IMR-90 (cell line): ENCODE data around the gene EIF3A. TPM values are rescaled to one million over a fixed set of nuclear protein-coding genes. Genes with fewer than 3 reads are reported as not detected.

Experiments used
- ATAC-seq: fragments of 200-7000 bp; cut with Tn5 transposase; 2 replicates; pipeline ENCODE4 v1.9.1; 2020; ENCODE audit warnings: low read depth, mild to moderate bottlenecking, moderate library complexity
- BruUV-seq: library from RNA; stranded (reverse); fragments of 400-500 nt; replicated peaks from 2 replicates; lab custom pipeline; 2021; lab: Mats Ljungman, UMichigan
- CTCF ChIA-PET: fragments of 300-600 bp; formaldehyde crosslinking; extraction: SDS; loops from one replicate; lab custom pipeline; 2021; ENCODE audit warnings: antibody characterized with exemption; lab: Yijun Ruan, JAX
- POLR2A ChIA-PET: fragments of 300-600 bp; sonication (Branson Sonifier 250); formaldehyde crosslinking; loops from one replicate; lab custom pipeline; 2022; ENCODE audit warnings: antibody characterized with exemption; ENCODE audit not compliant: unreplicated experiment; lab: Charles Lee
- DNase-seq: peaks from one replicate; pipeline ENCODE4 v3.0.0; 2013
- H2AFZ ChIP-seq: replicated peaks from 2 replicates; pipeline ENCODE3; 2013; ENCODE audit warnings: low read length, mild to moderate bottlenecking; ENCODE audit not compliant: poor library complexity
- H2AK5ac ChIP-seq: 2 replicates; pipeline ENCODE4 v1.6.1; 2013; ENCODE audit warnings: low read depth, low read length, inconsistent platforms
- H2AK9ac ChIP-seq: replicated peaks from 2 replicates; pipeline ENCODE3; 2013; ENCODE audit warnings: mild to moderate bottlenecking, low read depth, low read length, moderate library complexity; ENCODE audit not compliant: poor library complexity
- H2BK120ac ChIP-seq: 2 replicates; pipeline ENCODE4 v1.6.1; 2013; ENCODE audit warnings: low read depth, low read length, inconsistent platforms
- H2BK15ac ChIP-seq: 3 replicates; pipeline ENCODE4 v1.6.1; 2013; ENCODE audit warnings: low read depth, low read length, inconsistent platforms
- H2BK20ac ChIP-seq: 2 replicates; pipeline ENCODE4 v1.6.1; 2013; ENCODE audit warnings: low read depth, mild to moderate bottlenecking, inconsistent platforms, low read length, moderate library complexity
- H2BK5ac ChIP-seq: 2 replicates; pipeline ENCODE4 v1.6.1; 2013; ENCODE audit warnings: mild to moderate bottlenecking, low read depth, low read length, inconsistent platforms; ENCODE audit not compliant: poor library complexity, severe bottlenecking
- H3K14ac ChIP-seq: replicated peaks from 2 replicates; pipeline ENCODE4 v1.6.1; 2013; ENCODE audit warnings: low read depth, low read length, inconsistent platforms
- H3K18ac ChIP-seq: 2 replicates; pipeline ENCODE4 v1.6.1; 2013; ENCODE audit warnings: low read depth, low read length, control low read depth
- H3K23ac ChIP-seq: 2 replicates; pipeline ENCODE4 v1.6.1; 2013; ENCODE audit warnings: low read depth, low read length, inconsistent platforms
- H3K27ac ChIP-seq: 2 replicates; pipeline ENCODE4 v1.5.1; 2013; ENCODE audit warnings: mild to moderate bottlenecking, control low read depth, low read length; ENCODE audit not compliant: insufficient read depth
- H3K27me3 ChIP-seq: 2 replicates; pipeline ENCODE4 v1.6.1; 2013; ENCODE audit warnings: low read length; ENCODE audit not compliant: control insufficient read depth, insufficient read depth
- H3K36me3 ChIP-seq: 2 replicates; pipeline ENCODE4 v1.6.1; 2013; ENCODE audit warnings: low read length, mixed read lengths; ENCODE audit not compliant: control insufficient read depth, insufficient read depth
- H3K4ac ChIP-seq: 2 replicates; pipeline ENCODE4 v1.6.1; 2013; ENCODE audit warnings: low read depth, low read length, inconsistent platforms
- H3K4me1 ChIP-seq: 2 replicates; pipeline ENCODE4 v1.6.1; 2013; ENCODE audit warnings: low read length, mixed read lengths; ENCODE audit not compliant: control insufficient read depth, insufficient read depth
- H3K4me2 ChIP-seq: 2 replicates; pipeline ENCODE4 v1.6.1; 2013; ENCODE audit warnings: low read depth, mild to moderate bottlenecking, control low read depth, low read length, moderate library complexity
- H3K4me3 ChIP-seq: 2 replicates; pipeline ENCODE4 v1.5.1; 2013; ENCODE audit warnings: low read depth, mild to moderate bottlenecking, control low read depth, low read length, moderate library complexity; ENCODE audit not compliant: insufficient read depth
- H3K56ac ChIP-seq: 2 replicates; pipeline ENCODE4 v1.6.1; 2013; ENCODE audit warnings: low read length, inconsistent platforms; ENCODE audit not compliant: insufficient read depth; ENCODE audit errors: extremely low read depth
- H3K79me1 ChIP-seq, 2 experiments: 2 replicates each; pipeline ENCODE4 v1.6.1; 2013; ENCODE audit warnings: low read length in 2 of 2, inconsistent platforms in 1 of 2, low read depth in 1 of 2
- H3K9ac ChIP-seq: 2 replicates; pipeline ENCODE4 v1.6.1; 2013; ENCODE audit warnings: low read depth, low read length, control low read depth
- H3K9me1 ChIP-seq: 2 replicates; pipeline ENCODE4 v1.6.1; 2013; ENCODE audit warnings: low read length, inconsistent platforms; ENCODE audit not compliant: insufficient read depth
- H3K9me3 ChIP-seq: 2 replicates; pipeline ENCODE4 v1.6.1; 2013; ENCODE audit warnings: low read length; ENCODE audit not compliant: control insufficient read depth, insufficient read depth
- H4K20me1 ChIP-seq: 2 replicates; pipeline ENCODE4 v1.6.1; 2013; ENCODE audit warnings: low read length, inconsistent platforms; ENCODE audit not compliant: insufficient read depth
- H4K5ac ChIP-seq: 2 replicates; pipeline ENCODE4 v1.6.1; 2013; ENCODE audit warnings: mild to moderate bottlenecking, low read depth, low read length, control low read depth
- H4K8ac ChIP-seq, 2 experiments: 2 replicates each; pipeline ENCODE4 v1.6.1; 2013; ENCODE audit warnings: low read depth in 2 of 2, low read length in 2 of 2, control low read depth in 1 of 2, inconsistent platforms in 1 of 2
- H4K91ac ChIP-seq: 2 replicates; pipeline ENCODE4 v1.6.1; 2013; ENCODE audit warnings: low read depth, low read length, inconsistent platforms; ENCODE audit not compliant: insufficient read depth
- BHLHE40 ChIP-seq: fragments of 150-350 bp; IDR thresholded peaks from 2 replicates; pipeline ENCODE4 v1.6.1; 2016; ENCODE audit warnings: mild to moderate bottlenecking, low read depth, low read length
- CEBPB ChIP-seq: IDR thresholded peaks from 2 replicates; pipeline ENCODE4 v1.6.1; 2012; ENCODE audit warnings: low read depth, low read length, improper control_type of control experiment
- FOS ChIP-seq: fragments of 150-350 bp; IDR thresholded peaks from 2 replicates; pipeline ENCODE4 v1.6.1; 2016; ENCODE audit warnings: low read depth, low read length
- MAFK ChIP-seq: IDR thresholded peaks from 2 replicates; pipeline ENCODE4 v1.6.1; 2012; ENCODE audit warnings: low read depth, low read length, improper control_type of control experiment
- MAZ ChIP-seq: IDR thresholded peaks from 2 replicates; pipeline ENCODE4 v1.6.1; 2012; ENCODE audit warnings: low read depth, mild to moderate bottlenecking, low read length, improper control_type of control experiment, moderate library complexity, borderline replicate concordance
- MXI1 ChIP-seq: IDR thresholded peaks from 2 replicates; pipeline ENCODE4 v1.6.1; 2012; ENCODE audit warnings: low read depth, mild to moderate bottlenecking, low read length, moderate library complexity, borderline replicate concordance
- NFE2L2 ChIP-seq: fragments of 150-350 bp; IDR thresholded peaks from 2 replicates; pipeline ENCODE4 v1.6.1; 2016; ENCODE audit warnings: low read depth, mild to moderate bottlenecking, low read length
- POLR2A ChIP-seq: IDR thresholded peaks from 2 replicates; pipeline ENCODE4 v1.6.1; 2012; ENCODE audit warnings: mild to moderate bottlenecking, low read depth, low read length
- RAD21 ChIP-seq: IDR thresholded peaks from 2 replicates; pipeline ENCODE4 v1.6.1; 2012; ENCODE audit warnings: low read length, improper control_type of control experiment
- RCOR1 ChIP-seq: IDR thresholded peaks from 2 replicates; pipeline ENCODE4 v1.6.1; 2012; ENCODE audit warnings: mild to moderate bottlenecking, low read length, improper control_type of control experiment; ENCODE audit not compliant: insufficient replicate concordance
- RFX5 ChIP-seq: IDR thresholded peaks from 2 replicates; pipeline ENCODE4 v1.8.0; 2012; ENCODE audit warnings: low read depth, mild to moderate bottlenecking, low read length, moderate library complexity
- SMC3 ChIP-seq: fragments of 150-350 bp; IDR thresholded peaks from 2 replicates; pipeline ENCODE4 v1.6.1; 2016; ENCODE audit warnings: low read depth, mild to moderate bottlenecking, antibody characterized with exemption, low read length, moderate library complexity
- WGBS, 2 experiments: methylation state at CpG; one replicate each; pipeline versions ENCODE4 v1.1.5 to v1.1.7; 2013; ENCODE audit warnings: missing lambda C conversion rate in 2 of 2; ENCODE audit not compliant: insufficient read length in 1 of 2; ENCODE audit errors: extremely low coverage in 2 of 2; 5-methylcytosine and 5-hydroxymethylcytosine counted together
- dilution Hi-C: fragments of 300-500 bp; cut with HindIII; formaldehyde crosslinking; loops from one replicate; pipeline ENCODE4 v1.14.3; 2018; ENCODE audit warnings: low sequenced_read_pairs; ENCODE audit not compliant: unreplicated experiment
- in situ Hi-C: fragments of 300-500 bp; cut with MboI; formaldehyde crosslinking; loops from 3 replicates; pipeline ENCODE4 v1.14.3; 2019; ENCODE audit warnings: low sequenced_read_pairs, inconsistent platforms, mixed read lengths
- intact Hi-C: fragments of 100-400 bp; cut with micrococcal nuclease; formaldehyde crosslinking; loops from 2 replicates; pipeline ENCODE4 v1.10.0; 2022
- polyA plus RNA-seq, 3 experiments: library from polyadenylated mRNA; depleted of rRNA; stranded (reverse); fragments of >200 nt; gene quantifications; 2 replicates each; pipeline ENCODE4 v1.2.3, GENCODE V29; 2012; ENCODE audit warnings: low replicate concordance in 1 of 3
- total RNA-seq: library from RNA; depleted of rRNA; stranded (reverse); fragments of >200 nt; gene quantifications from 2 replicates; pipeline ENCODE4 v1.2.3, GENCODE V29; 2012
- TF ChIP-seq, protein P1 (sequence below): fragments of 150-350 bp; IDR thresholded peaks from 2 replicates; pipeline ENCODE4 v1.6.1; 2016; ENCODE audit warnings: low read depth, mild to moderate bottlenecking, low read length, moderate library complexity, borderline replicate concordance
- TF ChIP-seq, protein P2 (sequence below): fragments of 150-350 bp; IDR thresholded peaks from 2 replicates; pipeline ENCODE4 v1.6.1; 2017; ENCODE audit warnings: mild to moderate bottlenecking, antibody characterized with exemption, low read length, low read depth
- TF ChIP-seq, protein P3 (sequence below): conservative IDR thresholded peaks from 2 replicates; pipeline ENCODE4 v1.5.1; 2012; ENCODE audit warnings: mild to moderate bottlenecking, low read depth, low read length, improper control_type of control experiment

The EIF3A gene
- total and polyA plus RNA-seq, 2 of the 4 experiments (the other 2 are of a cell fraction), result 49.6 to 145 TPM

DNA sequence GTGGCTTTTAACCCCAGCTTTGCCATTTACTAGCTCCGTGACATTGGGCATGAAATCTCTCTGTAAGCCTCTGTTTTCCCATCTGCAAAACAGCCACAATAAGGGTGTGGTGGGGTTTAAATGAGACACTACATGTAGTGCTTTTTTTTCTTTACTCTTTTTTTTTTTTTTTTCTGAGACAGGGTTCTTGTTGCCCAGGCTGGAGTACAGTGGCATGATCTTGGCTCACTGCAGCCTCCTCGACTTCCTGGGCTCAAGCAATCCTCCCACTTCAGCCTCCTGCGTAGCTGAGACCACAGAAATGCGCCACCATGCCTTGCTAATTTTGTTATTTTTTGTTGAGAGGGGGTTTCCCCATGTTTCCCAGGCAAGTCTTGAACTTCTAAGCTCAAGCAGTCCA is 15.0 kb upstream of the EIF3A start:
- no peaks in the 10 kb centered on the region for H3K9me1 ChIP-seq
- H2BK15ac ChIP-seq, result no peak overlapping the region
- no peak overlapping the region for H3K56ac ChIP-seq
- no peak overlapping the region for H2AK5ac ChIP-seq
- H2AK9ac ChIP-seq, result no peak overlapping the region
- no peak overlapping the region for H2BK20ac ChIP-seq
- no peak overlapping the region for H3K4me3 ChIP-seq
- no CpG with 5 or more reads among the region's 4 CpGs for WGBS, 2 experiments
- no peak overlapping the region for H2BK120ac ChIP-seq
- H3K27ac ChIP-seq, result no peak overlapping the region
- H3K14ac ChIP-seq, result no peak overlapping the region
- no peaks in the 10 kb centered on the region for H3K9me3 ChIP-seq
- dilution Hi-C loops, result no loop called here
- H3K9ac ChIP-seq, result no peak overlapping the region
- H3K18ac ChIP-seq, result no peak overlapping the region
- no peak overlapping the region for H4K91ac ChIP-seq
- in situ Hi-C loops, result no loop called here
- no peak overlapping the region for H3K4ac ChIP-seq
- no peak overlapping the region for H3K4me2 ChIP-seq
- H4K8ac ChIP-seq, result no peak overlapping the region
- intact Hi-C loops, result no loop called here
- no peak overlapping the region for H4K5ac ChIP-seq
- ATAC-seq (no peak), DNase-seq (no peak)
- CTCF ChIA-PET, result no interaction called here
- H3K79me1 ChIP-seq, result no peaks in the 10 kb centered on the region
- H2AFZ ChIP-seq, result no peak overlapping the region
- no peaks in the 10 kb centered on the region for H3K36me3 ChIP-seq
- BruUV-seq, result no TSS peak
- POLR2A ChIA-PET, result no interaction called here
- H3K23ac ChIP-seq, result no peak overlapping the region
- no peaks in the 10 kb centered on the region for H4K20me1 ChIP-seq
- no peak for TF ChIP-seq MAFK
- no peak for TF ChIP-seq RAD21
- TF ChIP-seq BHLHE40, result no peak
- TF ChIP-seq FOS, result no peak
- no peak for TF ChIP-seq CEBPB
- TF ChIP-seq MAZ, result no peak
- TF ChIP-seq RCOR1, result no peak
- TF ChIP-seq RFX5, result no peak
- TF ChIP-seq, protein P1, sequence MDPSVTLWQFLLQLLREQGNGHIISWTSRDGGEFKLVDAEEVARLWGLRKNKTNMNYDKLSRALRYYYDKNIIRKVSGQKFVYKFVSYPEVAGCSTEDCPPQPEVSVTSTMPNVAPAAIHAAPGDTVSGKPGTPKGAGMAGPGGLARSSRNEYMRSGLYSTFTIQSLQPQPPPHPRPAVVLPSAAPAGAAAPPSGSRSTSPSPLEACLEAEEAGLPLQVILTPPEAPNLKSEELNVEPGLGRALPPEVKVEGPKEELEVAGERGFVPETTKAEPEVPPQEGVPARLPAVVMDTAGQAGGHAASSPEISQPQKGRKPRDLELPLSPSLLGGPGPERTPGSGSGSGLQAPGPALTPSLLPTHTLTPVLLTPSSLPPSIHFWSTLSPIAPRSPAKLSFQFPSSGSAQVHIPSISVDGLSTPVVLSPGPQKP, result no peak
- TF ChIP-seq SMC3, result no peak
- no peak for TF ChIP-seq NFE2L2
- TF ChIP-seq, protein P2, sequence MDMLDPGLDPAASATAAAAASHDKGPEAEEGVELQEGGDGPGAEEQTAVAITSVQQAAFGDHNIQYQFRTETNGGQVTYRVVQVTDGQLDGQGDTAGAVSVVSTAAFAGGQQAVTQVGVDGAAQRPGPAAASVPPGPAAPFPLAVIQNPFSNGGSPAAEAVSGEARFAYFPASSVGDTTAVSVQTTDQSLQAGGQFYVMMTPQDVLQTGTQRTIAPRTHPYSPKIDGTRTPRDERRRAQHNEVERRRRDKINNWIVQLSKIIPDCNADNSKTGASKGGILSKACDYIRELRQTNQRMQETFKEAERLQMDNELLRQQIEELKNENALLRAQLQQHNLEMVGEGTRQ, result no peak
- TF ChIP-seq MXI1, result no peak
- TF ChIP-seq, protein P3, sequence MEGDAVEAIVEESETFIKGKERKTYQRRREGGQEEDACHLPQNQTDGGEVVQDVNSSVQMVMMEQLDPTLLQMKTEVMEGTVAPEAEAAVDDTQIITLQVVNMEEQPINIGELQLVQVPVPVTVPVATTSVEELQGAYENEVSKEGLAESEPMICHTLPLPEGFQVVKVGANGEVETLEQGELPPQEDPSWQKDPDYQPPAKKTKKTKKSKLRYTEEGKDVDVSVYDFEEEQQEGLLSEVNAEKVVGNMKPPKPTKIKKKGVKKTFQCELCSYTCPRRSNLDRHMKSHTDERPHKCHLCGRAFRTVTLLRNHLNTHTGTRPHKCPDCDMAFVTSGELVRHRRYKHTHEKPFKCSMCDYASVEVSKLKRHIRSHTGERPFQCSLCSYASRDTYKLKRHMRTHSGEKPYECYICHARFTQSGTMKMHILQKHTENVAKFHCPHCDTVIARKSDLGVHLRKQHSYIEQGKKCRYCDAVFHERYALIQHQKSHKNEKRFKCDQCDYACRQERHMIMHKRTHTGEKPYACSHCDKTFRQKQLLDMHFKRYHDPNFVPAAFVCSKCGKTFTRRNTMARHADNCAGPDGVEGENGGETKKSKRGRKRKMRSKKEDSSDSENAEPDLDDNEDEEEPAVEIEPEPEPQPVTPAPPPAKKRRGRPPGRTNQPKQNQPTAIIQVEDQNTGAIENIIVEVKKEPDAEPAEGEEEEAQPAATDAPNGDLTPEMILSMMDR, result no peak
- no peak for TF ChIP-seq POLR2A
- no peaks in the 10 kb centered on the region for H3K27me3 ChIP-seq
- H3K4me1 ChIP-seq, result peaks cover 4% of the 10 kb centered on the region
- no peak overlapping the region for H2BK5ac ChIP-seq
